Glutamatergic neuron (in vitro differentiated cells): ENCODE measurements around the gene F13A1. TPM values are rescaled to one million over a fixed set of nuclear protein-coding genes. Genes with fewer than 3 reads are reported as not detected.

Experiments used
- DNase-seq: peaks from one replicate; pipeline ENCODE4 v3.0.0; 2022
- H3K27ac Mint-ChIP-seq: one replicate; pipeline ENCODE4 v1.8.0; 2020; ENCODE audit warnings: mild to moderate bottlenecking, mixed read lengths, inconsistent platforms; ENCODE audit not compliant: unreplicated experiment
- H3K27me3 Mint-ChIP-seq: one replicate; pipeline ENCODE4 v1.8.0; 2020; ENCODE audit warnings: mild to moderate bottlenecking, moderate library complexity, mixed read lengths, inconsistent platforms; ENCODE audit not compliant: unreplicated experiment
- H3K36me3 Mint-ChIP-seq: one replicate; pipeline ENCODE4 v1.8.0; 2020; ENCODE audit warnings: mild to moderate bottlenecking, mixed read lengths, inconsistent platforms; ENCODE audit not compliant: unreplicated experiment
- H3K4me1 Mint-ChIP-seq: one replicate; pipeline ENCODE4 v1.8.0; 2020; ENCODE audit warnings: mild to moderate bottlenecking, low read depth, mixed read lengths, inconsistent platforms; ENCODE audit not compliant: unreplicated experiment
- H3K4me3 Mint-ChIP-seq: one replicate; pipeline ENCODE4 v1.8.0; 2020; ENCODE audit warnings: mild to moderate bottlenecking, mixed read lengths, inconsistent platforms; ENCODE audit not compliant: unreplicated experiment
- H3K9me3 Mint-ChIP-seq: one replicate; pipeline ENCODE4 v1.8.0; 2020; ENCODE audit warnings: mild to moderate bottlenecking, moderate library complexity, mixed read lengths, inconsistent platforms; ENCODE audit not compliant: unreplicated experiment
- total RNA-seq: library from RNA; stranded (reverse); fragmentation: NEBNext Ultra II Directional; extraction: Animal tissue kit (Norgen Biotek cat#: 25700); gene quantifications from one replicate; pipeline ENCODE4 v1.2.1, GENCODE V29; 2021; ENCODE audit not compliant: unreplicated experiment
- TF ChIP-seq, protein P1 (sequence below): fragments of 200-600 bp; sonication (generic); IDR thresholded peaks from one replicate; pipeline ENCODE4 v1.5.0; 2021; ENCODE audit not compliant: partially characterized antibody, unreplicated experiment

F13A1 gene
- total RNA-seq, 1 donor from 2014 or later, result not detected

DNA sequence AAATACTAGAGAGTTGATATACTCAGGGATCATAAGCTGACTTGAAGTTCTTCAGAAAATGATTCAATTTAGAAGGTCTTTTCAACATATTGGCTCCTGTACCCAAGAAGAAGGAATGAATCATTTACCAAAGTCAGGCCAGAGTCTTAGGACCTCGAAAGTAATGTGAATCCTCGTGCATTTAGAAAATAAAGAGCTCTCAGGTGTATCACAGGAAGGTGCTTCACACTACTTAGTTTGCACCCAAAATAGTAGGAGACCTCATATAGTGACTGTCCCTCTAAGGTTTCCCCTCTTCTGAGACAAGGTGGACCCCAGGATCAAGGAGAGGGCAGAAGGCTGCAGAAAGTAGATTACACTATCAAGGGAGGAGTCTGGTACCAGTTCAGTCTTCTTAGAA is 71.8 kb downstream of the F13A1 start:
- peaks cover 17% of the 10 kb centered on the region for H3K4me1 Mint-ChIP-seq
- no peak overlapping the region for H3K4me3 Mint-ChIP-seq
- H3K27me3 Mint-ChIP-seq, result no peaks in the 10 kb centered on the region
- no peaks in the 10 kb centered on the region for H3K9me3 Mint-ChIP-seq
- DNase-seq, result no peak
- no peak overlapping the region for H3K27ac Mint-ChIP-seq
- no peaks in the 10 kb centered on the region for H3K36me3 Mint-ChIP-seq
- TF ChIP-seq, protein P1, sequence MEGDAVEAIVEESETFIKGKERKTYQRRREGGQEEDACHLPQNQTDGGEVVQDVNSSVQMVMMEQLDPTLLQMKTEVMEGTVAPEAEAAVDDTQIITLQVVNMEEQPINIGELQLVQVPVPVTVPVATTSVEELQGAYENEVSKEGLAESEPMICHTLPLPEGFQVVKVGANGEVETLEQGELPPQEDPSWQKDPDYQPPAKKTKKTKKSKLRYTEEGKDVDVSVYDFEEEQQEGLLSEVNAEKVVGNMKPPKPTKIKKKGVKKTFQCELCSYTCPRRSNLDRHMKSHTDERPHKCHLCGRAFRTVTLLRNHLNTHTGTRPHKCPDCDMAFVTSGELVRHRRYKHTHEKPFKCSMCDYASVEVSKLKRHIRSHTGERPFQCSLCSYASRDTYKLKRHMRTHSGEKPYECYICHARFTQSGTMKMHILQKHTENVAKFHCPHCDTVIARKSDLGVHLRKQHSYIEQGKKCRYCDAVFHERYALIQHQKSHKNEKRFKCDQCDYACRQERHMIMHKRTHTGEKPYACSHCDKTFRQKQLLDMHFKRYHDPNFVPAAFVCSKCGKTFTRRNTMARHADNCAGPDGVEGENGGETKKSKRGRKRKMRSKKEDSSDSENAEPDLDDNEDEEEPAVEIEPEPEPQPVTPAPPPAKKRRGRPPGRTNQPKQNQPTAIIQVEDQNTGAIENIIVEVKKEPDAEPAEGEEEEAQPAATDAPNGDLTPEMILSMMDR, result no peak

DNA sequence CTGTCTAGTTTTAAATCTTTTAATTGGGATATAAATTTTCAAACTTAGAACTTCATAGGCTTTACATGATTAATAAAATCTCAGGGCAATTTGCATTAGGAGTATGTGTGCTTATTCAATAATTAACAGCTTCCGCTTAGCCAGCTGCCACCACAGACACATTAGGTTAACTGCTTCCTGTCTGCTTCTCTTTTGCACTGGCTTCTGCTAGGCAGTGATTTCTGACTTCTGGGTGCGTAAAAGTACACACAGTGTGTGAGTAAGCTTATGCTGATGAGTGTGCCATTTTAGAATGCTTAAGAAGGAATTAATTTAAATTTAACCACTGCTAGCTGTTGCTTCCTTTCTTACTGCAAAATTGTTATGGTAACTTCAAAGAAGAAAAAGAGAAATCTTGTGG is 73.9 kb downstream of the F13A1 start:
- H3K4me3 Mint-ChIP-seq, result no peak overlapping the region
- no peaks in the 10 kb centered on the region for H3K9me3 Mint-ChIP-seq
- H3K27ac Mint-ChIP-seq, result no peak overlapping the region
- H3K27me3 Mint-ChIP-seq, result no peaks in the 10 kb centered on the region
- TF ChIP-seq, protein P1, result no peak
- peak; percentile 13 for DNase-seq
- H3K36me3 Mint-ChIP-seq, result peaks cover 5% of the 10 kb centered on the region
- H3K4me1 Mint-ChIP-seq, result peaks cover 11% of the 10 kb centered on the region

DNA sequence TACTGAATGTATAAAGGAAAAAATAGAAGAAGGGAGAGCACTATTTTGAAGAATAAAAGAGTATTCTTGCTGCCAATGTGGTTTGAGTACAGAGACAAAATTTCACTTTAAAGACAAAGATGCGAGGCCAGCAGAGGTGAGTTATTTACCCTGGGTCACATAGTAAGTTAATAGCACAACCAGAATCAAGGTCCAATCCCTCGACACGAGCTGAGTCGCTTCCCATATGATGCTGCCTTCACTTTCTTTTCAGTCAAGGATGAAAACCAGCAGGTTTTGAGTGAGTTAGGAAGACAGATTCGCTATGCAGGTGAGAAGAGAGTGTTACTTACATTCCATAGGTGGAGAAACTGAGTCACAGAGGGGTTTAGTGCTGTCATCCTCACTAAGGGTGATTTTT is 75.8 kb downstream of the F13A1 start:
- Mint-ChIP-seq H3K36me3 (peaks cover 5% of the 10 kb centered on the region), H3K9me3 (no peaks in the 10 kb centered on the region), H3K27ac (no peak overlapping the region), H3K27me3 (no peaks in the 10 kb centered on the region), H3K4me3 (no peak overlapping the region), H3K4me1 (peaks cover 11% of the 10 kb centered on the region)
- DNase-seq, result no peak
- TF ChIP-seq, protein P1, result no peak

DNA sequence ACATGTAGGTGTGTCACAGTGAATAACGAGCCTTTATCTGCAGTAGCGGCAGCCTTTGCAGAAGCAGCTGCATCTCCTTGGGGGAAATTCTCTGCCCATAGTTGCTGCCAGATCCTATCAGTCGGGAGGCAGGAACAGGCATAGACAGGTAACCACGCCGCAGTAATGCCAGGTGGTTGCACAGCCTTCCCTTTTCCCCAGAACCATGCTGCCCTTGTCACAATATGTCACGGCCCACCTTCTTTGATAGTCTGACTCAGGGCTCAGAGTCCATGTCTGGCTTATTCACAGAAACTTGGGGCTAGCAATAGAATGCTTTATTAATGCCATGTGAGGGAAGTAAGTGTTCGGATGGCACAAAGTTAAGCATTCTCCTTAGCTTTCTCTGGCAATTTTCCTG is 76.6 kb downstream of the F13A1 start:
- H3K4me3 Mint-ChIP-seq, result no peak overlapping the region
- no peak overlapping the region for H3K27ac Mint-ChIP-seq
- TF ChIP-seq, protein P1, result no peak
- H3K9me3 Mint-ChIP-seq, result no peaks in the 10 kb centered on the region
- H3K4me1 Mint-ChIP-seq, result peaks cover 11% of the 10 kb centered on the region
- H3K27me3 Mint-ChIP-seq, result no peaks in the 10 kb centered on the region
- no peak for DNase-seq
- peaks cover 5% of the 10 kb centered on the region for H3K36me3 Mint-ChIP-seq

DNA sequence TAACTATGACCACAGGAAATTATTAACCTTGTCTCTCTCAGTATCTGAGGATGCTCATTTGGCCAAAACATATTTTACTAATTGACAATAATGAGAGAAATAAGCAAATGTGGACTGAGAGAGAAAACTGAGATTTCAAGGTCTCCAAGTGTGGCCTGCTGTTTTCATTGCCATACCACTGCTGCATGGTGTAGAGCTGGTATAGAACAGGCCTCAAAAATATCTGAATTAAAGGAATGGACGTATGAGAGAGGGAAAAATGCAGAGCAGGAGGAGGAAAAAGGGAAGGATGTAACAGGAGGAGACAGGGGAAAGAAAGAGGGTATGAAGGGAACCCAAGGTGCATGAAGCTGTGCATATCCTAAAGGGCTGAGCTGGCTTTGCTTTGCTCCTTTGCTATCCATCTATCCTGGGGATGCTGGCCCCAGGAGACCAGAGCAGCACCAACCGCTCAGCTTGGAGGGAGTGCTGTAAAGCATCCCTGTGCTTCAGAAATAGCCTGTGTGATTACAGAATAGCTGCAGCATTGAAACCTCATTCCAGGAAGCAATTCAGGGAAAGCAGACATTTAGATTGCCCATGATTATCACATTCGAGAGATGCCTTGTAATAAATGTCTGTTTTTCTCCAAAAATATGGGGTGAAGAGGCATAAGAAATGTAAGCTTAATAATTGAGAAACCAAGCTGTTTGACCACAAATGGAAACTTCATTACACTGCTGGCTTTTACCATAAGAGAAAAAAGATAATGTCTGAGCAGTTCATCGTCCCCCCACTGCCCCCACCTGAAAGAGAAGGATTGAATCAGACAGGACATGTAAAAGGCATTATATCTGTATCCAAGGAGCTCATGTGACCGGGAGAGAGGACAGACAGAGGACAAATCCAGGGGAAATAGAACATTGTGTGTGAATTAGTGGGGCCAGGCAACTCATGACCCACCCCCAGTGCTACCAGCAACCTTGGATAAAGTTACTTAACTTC is 80.6 kb downstream of the F13A1 start:
- Mint-ChIP-seq H3K36me3 (peaks cover 5% of the 10 kb centered on the region), H3K4me1 (no peaks in the 10 kb centered on the region), H3K4me3 (no peak overlapping the region), H3K9me3 (no peaks in the 10 kb centered on the region), H3K27me3 (no peaks in the 10 kb centered on the region), H3K27ac (no peak overlapping the region)
- no peak for DNase-seq
- TF ChIP-seq, protein P1, result no peak
